Stimulated activated CD8-positive, alpha-beta memory T cell treated with anti-CD3 and anti-CD28 coated beads, Interleukin-15, amount 100 ng/mL, for 1 hour (primary cell): ENCODE measurements around the gene OR6C76.
"Not testable (repeated sequence)": the region's sequence is repeated elsewhere in the genome, so short reads cannot be mapped to it uniquely, and the experiment has no call there.

Source experiments
- DNase-seq: peaks from one replicate; pipeline ENCODE4 v3.0.0-alpha.2; 2020; ENCODE audit warnings: low read depth

The OR6C76 gene

GRCh38 chr12:55425954-55426353, at the start of gene OR6C76:
Gene OR6C76 (plus strand): TSS chr12:55426254. CDS start chr12:55426254, 0 bp downstream.
- DNase-seq, result no peak

DNA sequence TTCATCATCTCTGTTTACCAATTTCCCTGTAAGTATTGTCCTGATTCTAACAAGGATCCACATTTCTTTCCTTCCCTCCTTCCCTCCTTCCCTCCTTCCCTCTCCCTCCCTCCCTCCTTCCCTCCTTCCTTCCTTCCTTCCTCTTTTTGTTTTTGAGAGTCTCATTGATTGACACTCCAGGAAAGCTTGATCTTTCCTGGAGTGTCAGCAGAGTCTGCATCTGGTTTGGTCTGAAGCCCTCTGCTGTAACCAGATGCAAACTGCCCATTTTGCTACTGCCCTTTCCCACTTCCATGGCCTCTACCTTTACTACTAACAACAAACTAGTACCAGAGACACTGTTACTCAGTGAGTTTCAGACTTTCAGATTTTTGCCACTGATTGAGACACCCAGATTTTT, 40.2 kb upstream of the OR6C76 start:
- DNase-seq, result no peak

DNA sequence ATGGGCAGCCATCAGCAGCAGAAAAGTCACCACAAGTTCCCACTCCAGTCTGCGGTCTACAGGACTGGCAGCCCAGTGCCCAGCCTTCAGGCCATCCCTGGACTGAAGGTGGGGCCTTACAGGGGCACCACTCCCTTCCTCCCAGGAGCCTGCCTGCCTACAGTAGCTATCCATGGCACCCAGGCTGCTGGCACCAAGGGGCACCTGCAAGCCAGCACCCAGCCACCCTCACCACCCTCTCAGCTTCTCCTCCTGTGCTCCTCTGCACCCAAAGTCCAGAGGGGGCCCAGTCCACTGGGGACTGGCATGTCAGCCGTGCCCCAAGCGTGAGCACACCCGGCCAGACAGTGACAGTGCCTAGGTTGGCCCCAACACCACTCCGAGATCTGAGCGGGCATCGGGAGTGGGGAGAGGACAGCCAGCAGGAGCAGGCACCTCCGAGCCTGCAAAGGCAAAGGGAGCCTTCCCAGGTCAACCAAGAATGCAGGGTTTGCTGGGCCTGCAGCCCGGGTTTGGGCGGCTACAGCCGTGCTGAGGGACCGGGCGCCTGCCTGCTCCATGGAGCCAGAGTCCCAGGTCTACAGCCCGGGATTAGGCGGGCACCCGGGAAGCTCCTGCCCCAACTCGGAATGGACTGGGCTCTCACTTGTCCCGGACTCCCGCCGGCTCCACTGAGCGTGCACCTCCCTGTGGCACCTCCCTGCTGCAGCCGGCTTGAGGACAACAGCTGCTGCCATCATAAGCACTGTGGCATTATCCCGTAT, 33.8 kb upstream of the OR6C76 start:
- no peak for DNase-seq

DNA sequence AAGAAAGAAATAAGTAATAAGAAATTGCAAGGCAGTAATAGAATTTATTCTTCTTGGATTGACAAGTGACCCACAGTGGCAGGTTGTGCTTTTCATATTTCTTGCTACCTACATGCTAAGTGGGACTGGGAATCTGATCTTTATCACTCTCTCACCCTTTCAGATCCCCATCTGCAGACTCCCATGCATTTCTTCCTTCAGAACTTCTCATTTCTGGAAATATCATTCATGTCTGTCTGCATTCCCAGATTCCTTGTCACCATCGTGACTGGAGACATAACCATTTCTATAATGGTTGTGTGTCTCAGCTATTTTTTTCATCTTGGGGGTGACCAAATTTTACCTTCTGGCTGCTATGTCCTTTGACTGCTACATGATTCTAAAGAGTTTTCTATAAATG, 29.7 kb upstream of the OR6C76 start:
- DNase-seq, result no peak

DNA sequence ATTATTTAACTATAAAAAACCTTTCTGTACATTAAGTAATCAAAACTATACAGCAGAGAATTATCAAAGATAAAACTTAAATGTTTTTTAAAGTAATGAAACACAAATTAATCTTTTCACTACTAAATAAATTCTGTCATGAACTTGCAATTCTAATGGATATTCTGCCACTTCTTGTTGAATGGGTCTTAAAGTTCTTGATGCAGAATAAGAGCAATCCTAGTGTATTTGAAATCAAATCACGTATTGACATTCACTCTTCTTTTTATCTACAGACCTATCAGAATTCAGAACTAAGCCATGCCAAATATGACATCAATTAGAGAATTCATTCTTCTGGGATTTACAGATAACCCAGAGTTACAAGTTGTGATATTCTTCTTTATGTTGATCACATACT, 25.8 kb upstream of the OR6C76 start, which contains the start of gene OR6C65:
OR6C65 (plus strand) TSS at position 301 of the 400 bp plus-strand sequence; CDS start at position 301, 0 bp downstream.
- DNase-seq, result no peak

DNA sequence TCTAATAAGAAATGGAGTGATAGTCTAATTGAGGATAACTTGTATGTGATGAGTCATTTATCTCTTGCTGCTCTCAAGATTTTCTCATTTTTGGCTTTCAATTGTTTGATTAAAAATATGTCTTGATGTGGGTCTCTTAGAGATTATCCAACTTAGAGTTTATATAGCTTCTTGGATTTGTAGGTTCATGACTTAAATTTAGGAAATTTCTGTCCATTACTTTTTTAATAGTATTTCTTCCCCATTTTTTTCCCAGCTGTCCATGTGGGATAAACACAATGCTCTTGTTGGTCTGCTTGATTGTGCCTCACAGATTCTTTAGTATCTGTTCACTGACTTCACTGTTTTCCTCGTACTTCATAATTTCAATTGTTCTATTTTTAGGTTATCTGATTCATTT, 18.2 kb upstream of the OR6C76 start:
- DNase-seq, result no peak

- DNase-seq, result not testable (repeated sequence)
These were observed 16.9 kb upstream of the OR6C76 start for GRCh38 chr12:55409133-55409532.

DNA sequence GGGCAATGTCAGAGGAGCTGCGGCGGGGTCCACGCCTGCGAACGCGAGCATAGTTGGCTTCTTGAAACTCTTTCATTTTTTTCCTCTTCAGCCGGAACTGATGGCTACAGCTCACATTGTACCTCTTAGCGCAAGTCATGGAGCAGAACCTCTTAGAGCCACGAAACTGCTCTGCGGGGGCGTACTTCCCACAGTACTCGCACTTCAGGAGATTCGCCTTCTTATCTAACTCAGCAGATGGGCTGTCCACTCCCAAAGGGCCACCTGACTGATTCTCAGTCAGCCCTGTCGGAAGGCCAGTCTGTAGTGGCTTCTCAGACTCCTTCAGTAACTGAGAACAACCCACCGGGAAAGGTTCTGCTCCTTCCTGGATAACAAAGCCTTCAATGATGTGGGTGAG, 13.9 kb upstream of the OR6C76 start:
- DNase-seq, result not testable (repeated sequence)

DNA sequence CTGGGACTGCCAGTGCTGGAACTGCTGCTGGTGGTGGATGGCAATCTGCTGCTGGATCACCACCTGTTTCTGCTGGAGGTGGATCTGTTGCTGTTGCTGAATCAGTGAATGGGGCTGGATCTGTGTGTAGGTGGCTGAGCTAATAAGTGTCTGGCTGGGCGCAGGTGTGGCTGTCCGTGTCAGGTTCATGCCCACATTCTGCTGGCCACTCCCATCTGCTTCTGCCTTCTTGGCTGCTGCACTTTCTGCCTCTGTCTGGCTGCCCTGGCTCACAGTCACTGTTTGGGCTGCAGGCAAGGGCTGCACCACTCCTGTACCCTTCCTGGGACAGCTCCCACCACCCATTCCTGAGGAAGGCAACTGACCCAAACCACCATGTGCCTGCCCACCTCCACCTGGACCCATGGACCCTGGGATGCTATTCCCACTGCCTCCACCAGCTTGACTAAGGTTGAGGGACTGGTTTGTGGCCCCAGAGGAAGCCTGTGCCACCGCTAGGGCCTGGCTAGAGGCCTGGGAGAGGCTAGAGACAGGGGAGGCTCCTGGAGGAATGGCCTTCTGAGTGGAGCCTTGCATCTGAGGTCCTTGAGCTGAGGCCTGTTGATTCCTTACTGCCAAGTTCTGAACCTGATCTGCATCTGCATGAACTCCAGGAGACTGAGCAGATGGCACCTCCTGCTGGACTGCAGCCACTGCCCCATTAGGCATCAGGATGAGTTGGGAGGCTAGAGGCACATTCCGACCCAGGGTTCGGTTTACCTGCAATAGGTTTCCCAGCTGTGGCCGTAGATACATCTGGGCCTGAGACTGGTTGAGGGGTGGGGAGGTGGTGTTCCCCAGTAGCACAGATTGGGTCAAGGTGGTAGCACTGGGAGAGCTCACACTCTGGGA, 12.3 kb upstream of the OR6C76 start:
- not testable (repeated sequence) for DNase-seq

GRCh38 chr12:55414396-55414823, 11.6 kb upstream of the OR6C76 start:
- not testable (repeated sequence) for DNase-seq

GRCh38 chr12:55414889-55415288, 11.2 kb upstream of the OR6C76 start:
- DNase-seq, result not testable (repeated sequence)

DNA sequence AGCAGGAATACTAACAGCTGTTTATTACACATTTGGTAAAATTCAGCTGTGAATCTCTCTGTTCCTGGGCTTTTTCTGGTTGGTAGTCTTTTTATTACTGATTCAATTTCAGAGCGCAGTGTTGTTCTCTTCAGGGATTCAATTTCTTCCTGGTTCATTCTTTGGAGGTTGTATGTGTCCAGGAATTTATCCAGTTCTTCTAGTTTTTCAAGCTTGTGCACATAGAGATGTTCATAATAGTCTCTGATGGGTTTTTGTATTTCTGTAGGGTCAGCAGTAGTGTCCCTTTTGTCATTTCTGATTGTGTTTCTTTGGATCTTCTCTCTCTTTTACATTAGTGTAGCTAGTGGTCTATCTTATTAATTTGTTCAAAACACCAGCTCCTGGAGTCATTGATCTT, 9.1 kb upstream of the OR6C76 start:
- DNase-seq, result no peak

GRCh38 chr12:55420307-55420962, 5.6 kb upstream of the OR6C76 start:
- DNase-seq, result no peak

GRCh38 chr12:55428331-55429243, 2.5 kb downstream of the OR6C76 start:
- DNase-seq, result no peak

DNA sequence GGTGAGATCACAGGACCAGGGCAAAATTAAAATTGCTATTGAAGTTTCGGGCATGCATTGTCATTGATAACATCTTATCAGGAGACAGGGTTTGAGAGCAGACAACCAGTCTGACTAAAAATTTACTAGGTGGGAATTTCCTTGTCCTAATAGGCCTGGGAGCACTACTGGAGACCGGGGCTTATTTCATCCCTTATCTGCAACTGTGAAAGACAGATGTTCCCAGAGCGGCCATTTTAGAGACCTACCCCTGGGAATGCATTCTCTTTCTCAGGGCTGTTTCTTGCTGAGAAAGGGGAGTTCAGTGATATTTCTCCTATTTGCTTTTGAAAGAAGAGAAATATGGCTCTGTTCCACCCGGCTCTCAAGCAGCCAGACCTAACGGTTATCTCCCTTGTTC, 15.2 kb downstream of the OR6C76 start:
- not testable (repeated sequence) for DNase-seq

DNA sequence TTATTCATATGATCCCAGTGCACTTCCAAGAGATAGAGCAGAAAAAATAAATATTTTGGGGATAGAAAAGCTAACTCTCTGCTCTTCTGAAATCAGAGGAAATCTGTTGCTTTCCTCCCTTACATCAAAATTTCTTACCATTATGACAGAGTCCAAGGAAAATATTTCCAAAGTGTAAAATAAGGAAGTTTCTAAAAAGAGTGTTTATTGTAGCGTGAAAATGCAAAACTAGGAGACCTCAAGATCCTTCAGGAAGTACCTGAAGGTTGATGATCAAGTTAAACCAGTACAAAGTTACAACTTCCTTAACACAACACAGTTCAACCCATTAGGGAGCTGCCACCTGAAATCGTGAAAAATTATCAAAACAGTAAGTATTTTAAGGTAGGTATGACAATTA, 17.7 kb downstream of the OR6C76 start, which contains the start of gene OR6C2:
OR6C2 (plus strand) TSS at position 301 of the 400 bp plus-strand sequence. CDS start 8,138 bp downstream, outside the sequence.
- DNase-seq, result no peak

- DNase-seq, result no peak
These were observed 19.3 kb downstream of the OR6C76 start for GRCh38 chr12:55445357-55445756.

DNA sequence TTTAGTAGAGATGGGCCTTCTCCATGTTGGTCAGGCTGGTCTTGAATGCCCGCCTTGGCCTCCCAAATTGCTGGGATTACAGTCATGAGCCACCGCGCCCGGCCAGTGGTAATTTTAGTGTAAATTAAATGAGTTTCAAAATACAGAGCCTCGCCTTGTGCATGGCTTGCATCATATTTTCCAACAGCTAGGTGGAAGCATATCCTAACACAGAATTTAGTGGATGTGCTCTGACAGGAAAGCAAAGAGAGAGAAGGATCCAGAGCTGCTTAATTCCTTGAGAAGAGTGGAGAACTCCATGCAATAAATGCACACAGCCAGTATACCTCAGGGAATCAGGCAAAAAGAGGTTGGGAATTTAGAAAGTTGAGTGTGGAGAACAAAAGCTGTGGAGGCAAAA, 20.3 kb downstream of the OR6C76 start:
- DNase-seq, result no peak

DNA sequence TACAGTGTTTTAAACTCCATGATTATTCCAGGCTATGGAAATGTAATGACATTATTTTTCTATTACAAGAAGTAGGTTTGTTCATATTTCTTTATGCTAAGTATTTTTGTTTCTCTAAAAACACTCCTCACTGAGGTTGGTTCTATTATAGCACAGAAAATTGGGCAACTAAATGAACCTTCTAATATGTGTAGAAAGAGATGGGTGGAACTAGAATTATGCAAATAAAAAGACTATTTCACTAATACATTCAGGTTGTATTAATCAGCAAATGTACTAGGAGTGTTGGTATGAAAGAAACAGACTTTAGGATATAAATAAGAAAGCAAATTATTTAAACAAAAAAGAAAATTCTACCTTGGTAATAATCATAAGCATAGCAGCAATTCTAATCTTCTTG, 22.8 kb downstream of the OR6C76 start:
- DNase-seq, result no peak

- not testable (repeated sequence) for DNase-seq
These were observed 38.9 kb downstream of the OR6C76 start for GRCh38 chr12:55464926-55465325.

- no peak for DNase-seq
These were observed 41.8 kb downstream of the OR6C76 start for GRCh38 chr12:55467836-55468235.
